Tibial nerve (tissue), 4 donors: ENCODE measurements around the gene GCN1. TPM values are rescaled to one million over a fixed set of nuclear protein-coding genes. Genes with fewer than 3 reads are reported as not detected.

Source experiments
- DNase-seq, 2 donors: peaks; one replicate each; pipeline ENCODE4 v3.0.0-alpha.2; 2019; ENCODE audit warnings: low spot score in 2 of 2
- H3K27ac ChIP-seq, 4 donors: fragments of 200-600 bp; sonication (generic) in 3 of 4; one replicate each; pipeline ENCODE4 v1.5.1; 2017 to 2019; ENCODE audit warnings: mild to moderate bottlenecking in 1 of 4
- H3K27me3 ChIP-seq, 2 donors: fragments of 200-600 bp; sonication (generic) in 1 of 2; one replicate each; pipeline versions ENCODE4 v1.5.1 to v1.6.0; 2017 to 2019
- H3K36me3 ChIP-seq, 3 donors: fragments of 200-600 bp; sonication (generic); one replicate each; pipeline ENCODE4 v1.5.1; 2018 to 2019
- H3K4me1 ChIP-seq, 4 donors: fragments of 200-600 bp; sonication (generic) in 3 of 4; one replicate each; pipeline ENCODE4 v1.5.1; 2017 to 2019
- H3K4me3 ChIP-seq, 4 donors: fragments of 200-600 bp; sonication (generic) in 3 of 4; one replicate each; pipeline ENCODE4 v1.5.1; 2017 to 2019; ENCODE audit warnings: mild to moderate bottlenecking in 1 of 4, moderate library complexity in 1 of 4
- H3K9me3 ChIP-seq, 4 donors: fragments of 200-600 bp; sonication (generic) in 3 of 4; one replicate each; pipeline ENCODE4 v1.5.1; 2017 to 2019
- CTCF ChIP-seq, 5 experiments: fragments of 200-600 bp in 3 of 5; fragments of 450-650 bp in 2 of 5; sonication (generic) in 3 of 5; IDR thresholded peaks; one replicate each; pipeline ENCODE4 v1.5.1; 2016 to 2019; ENCODE audit warnings: antibody characterized with exemption in 5 of 5, mild to moderate bottlenecking in 3 of 5, moderate library complexity in 2 of 5
- EP300 ChIP-seq, 2 donors: sonication (generic); formaldehyde crosslinking; IDR thresholded peaks; one replicate each; pipeline ENCODE4 v1.6.1; 2017; ENCODE audit warnings: antibody characterized with exemption in 2 of 2, mild to moderate bottlenecking in 1 of 2
- POLR2A ChIP-seq, 2 donors: fragments of 450-650 bp; IDR thresholded peaks; one replicate each; pipeline ENCODE4 v1.6.1; 2017; ENCODE audit warnings: antibody characterized with exemption in 2 of 2, mild to moderate bottlenecking in 2 of 2, moderate library complexity in 2 of 2
- WGBS, 2 donors: methylation state at CpG; one replicate each; pipeline ENCODE4 v1.1.5; 2018; 5-methylcytosine and 5-hydroxymethylcytosine counted together
- total RNA-seq, 4 donors: library from RNA; depleted of rRNA; stranded (reverse); fragments of >200 nt; gene quantifications; one replicate each; pipeline ENCODE4 v1.1.0, GENCODE V29; 2016

The GCN1 gene
- total RNA-seq, 4 donors from 2014 or later: 44.6 to 138 (median 106) TPM

- 80 to 83% methylated on average over 12 of the region's 12 CpGs for WGBS, 2 donors
- Histone ChIP-seq H3K27ac (peak overlapping the region in 3 of 4 donors; percentile 4 to 84 (median 68)), H3K36me3 (peaks cover 8 to 77% (median 25%) of the 10 kb centered on the region in 3 donors), H3K4me3 (no peak overlapping the region), H3K9me3 (no peaks in the 10 kb centered on the region), H3K4me1 (peaks cover 0 to 77% (median 26%) of the 10 kb centered on the region in 4 donors), H3K27me3 (no peaks in the 10 kb centered on the region)
- TF ChIP-seq EP300 (IDR thresholded peaks at IDR 0.05) (no peak), POLR2A (IDR thresholded peaks at IDR 0.05) (no peak)
- DNase-seq: no peak
Measured at GRCh38 chr12:120222288-120222832, 27.8 kb upstream of the GCN1 start.

DNA sequence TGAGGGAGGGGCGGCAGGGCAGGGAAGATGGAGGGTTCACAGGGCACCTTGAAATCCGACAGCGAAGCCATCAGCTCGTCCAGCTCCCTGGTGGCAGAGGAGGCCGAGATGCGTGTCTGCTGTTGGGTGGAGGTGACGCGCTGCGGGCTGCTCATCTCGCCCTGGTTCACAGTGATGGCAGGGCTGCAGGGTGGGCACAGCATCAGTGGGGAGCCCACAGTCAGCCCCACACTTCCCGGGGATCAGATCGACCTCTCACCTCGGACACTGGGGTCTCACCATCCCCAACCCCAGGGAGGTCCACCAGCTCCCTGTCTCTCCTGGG, 27.0 kb upstream of the GCN1 start:
- DNase-seq: no peak
- WGBS, 2 donors: 49 to 57% methylated on average over 7 to 9 of the region's 13 CpGs
- no peaks in the 10 kb centered on the region for H3K9me3 ChIP-seq
- peaks cover 0 to 71% (median 22%) of the 10 kb centered on the region in 4 donors for H3K4me1 ChIP-seq
- TF ChIP-seq POLR2A (IDR thresholded peaks at IDR 0.05) (no peak), CTCF (IDR thresholded peaks at IDR 0.05) (no peak), EP300 (IDR thresholded peaks at IDR 0.05) (no peak)
- H3K36me3 ChIP-seq: peaks cover 8 to 83% (median 21%) of the 10 kb centered on the region in 3 donors
- H3K27ac ChIP-seq: peak overlapping the region; percentile 28 to 84 (median 56)
- H3K4me3 ChIP-seq: no peak overlapping the region
- no peaks in the 10 kb centered on the region for H3K27me3 ChIP-seq

GRCh38 chr12:120220838-120221575, 26.5 kb upstream of the GCN1 start:
- 41 to 50% methylated on average over 10 of the region's 10 CpGs for whole genome bisulfite sequencing, 2 donors
- Histone ChIP-seq H3K27ac (peak overlapping the region; percentile 28 to 84 (median 56)), H3K27me3 (no peaks in the 10 kb centered on the region), H3K36me3 (peaks cover 8 to 83% (median 21%) of the 10 kb centered on the region in 3 donors), H3K4me1 (peaks cover 0 to 70% (median 17%) of the 10 kb centered on the region in 4 donors), H3K4me3 (no peak overlapping the region), H3K9me3 (no peaks in the 10 kb centered on the region)
- TF ChIP-seq CTCF (IDR thresholded peaks at IDR 0.05) (no peak), EP300 (IDR thresholded peaks at IDR 0.05) (peak in 1 of 2 donors; percentile 40)
- DNase-seq: no peak

DNA sequence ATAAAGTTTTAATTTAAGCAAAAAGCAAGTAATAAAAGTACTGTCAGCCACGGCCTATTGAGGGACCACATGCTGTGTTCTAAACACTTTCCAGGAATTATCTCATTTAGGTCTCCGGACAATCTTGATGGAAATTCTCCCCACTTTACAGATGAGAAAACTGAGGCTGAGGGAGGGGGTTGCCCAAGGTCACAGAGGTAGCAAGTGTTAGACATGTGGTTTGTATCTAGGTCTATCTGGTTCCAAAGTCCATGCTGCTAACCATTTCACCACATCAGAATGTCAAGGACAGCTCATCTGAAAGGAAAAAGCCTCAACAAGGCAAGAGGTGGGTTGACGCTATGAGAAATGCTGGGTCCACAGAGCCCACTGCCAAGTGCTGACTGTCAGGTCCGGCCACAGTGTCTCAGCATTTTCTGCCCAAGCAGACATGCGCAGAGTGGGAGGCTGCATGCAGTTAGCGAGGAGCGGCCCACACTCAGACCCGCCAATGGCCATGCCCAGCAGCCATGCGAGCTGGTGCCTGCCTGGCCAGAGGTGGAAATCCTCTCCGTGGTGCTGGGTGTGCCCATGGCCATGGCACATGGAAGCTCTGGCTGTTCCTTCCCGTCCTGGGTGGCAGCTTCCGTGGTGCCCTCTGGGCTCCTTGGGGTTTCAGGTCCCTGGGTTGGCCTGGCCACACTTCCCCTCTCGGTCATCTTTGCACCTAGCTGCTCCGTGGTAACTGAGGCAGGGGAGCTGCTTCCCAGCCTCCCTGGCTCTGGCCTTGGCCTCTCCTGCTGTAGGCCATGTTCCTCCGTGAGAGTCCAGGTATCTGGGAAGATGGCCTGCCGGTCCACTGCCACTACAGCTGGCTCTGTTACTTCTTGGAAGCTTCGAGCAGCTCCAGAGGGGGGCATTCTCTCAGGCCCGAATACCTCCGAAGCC, 24.4 kb upstream of the GCN1 start:
- Histone ChIP-seq H3K9me3 (no peaks in the 10 kb centered on the region), H3K27ac (peak overlapping the region in 3 of 4 donors; percentile 19 to 84 (median 68)), H3K4me3 (no peak overlapping the region), H3K27me3 (no peaks in the 10 kb centered on the region), H3K36me3 (peaks cover 9 to 99% (median 31%) of the 10 kb centered on the region in 3 donors), H3K4me1 (peaks cover 0 to 50% (median 0%) of the 10 kb centered on the region in 4 donors)
- no peak for DNase-seq
- 81% methylated on average over 18 to 19 of the region's 19 CpGs for WGBS, 2 donors
- peak in 1 of 2 donors; percentile 53 for TF ChIP-seq EP300 (IDR thresholded peaks at IDR 0.05)
- no peak for TF ChIP-seq CTCF (IDR thresholded peaks at IDR 0.05)

GRCh38 chr12:120216742-120217605, 22.5 kb upstream of the GCN1 start:
- 69 to 73% methylated on average over 29 to 30 of the region's 32 CpGs for WGBS, 2 donors
- no peaks in the 10 kb centered on the region for H3K9me3 ChIP-seq
- H3K27ac ChIP-seq: peak overlapping the region in 2 of 4 donors; percentile 62 to 63
- no peak for DNase-seq
- no peaks in the 10 kb centered on the region for H3K27me3 ChIP-seq
- no peak overlapping the region for H3K4me3 ChIP-seq
- H3K36me3 ChIP-seq: peaks cover 5 to 99% (median 39%) of the 10 kb centered on the region in 3 donors
- TF ChIP-seq EP300 (IDR thresholded peaks at IDR 0.05) (no peak), CTCF (IDR thresholded peaks at IDR 0.05) (no peak), POLR2A (IDR thresholded peaks at IDR 0.05) (no peak)
- H3K4me1 ChIP-seq: peaks cover 0 to 36% (median 0%) of the 10 kb centered on the region in 4 donors
